ENCODE results near the gene RAI14. TPM values are rescaled to one million over a fixed set of nuclear protein-coding genes. Genes with fewer than 3 reads are reported as not detected.

RAI14 gene
- total RNA-seq, 1 donor from 2014 or later, result 30.7 TPM

GRCh38 chr5:34818717-34819116, 162.6 kb downstream of the RAI14 start:
- Histone ChIP-seq H3K36me3 (peaks cover 0 to 17% of the 10 kb centered on the region in 2 donors), H3K4me1 (no peaks in the 10 kb centered on the region), H3K27ac (no peak overlapping the region), H3K9me3 (no peaks in the 10 kb centered on the region), H3K4me3 (no peak overlapping the region), H3K27me3 (no peaks in the 10 kb centered on the region)
- intact Hi-C loops (cut with DNase I), result no loop called here
- no peak for TF ChIP-seq POLR2AphosphoS5 (IDR thresholded peaks at IDR 0.05; ENCODE audit: insufficient read depth in 1 of 2, low read depth in 1 of 2)
- TF ChIP-seq CTCF (IDR thresholded peaks at IDR 0.05), result no peak
- TF ChIP-seq POLR2A (IDR thresholded peaks at IDR 0.05), result no peak
- no peak for DNase-seq (ENCODE audit: extremely low spot score in 2 of 2)

- H3K36me3 ChIP-seq, result peaks cover 0 to 19% of the 10 kb centered on the region in 2 donors
- no peaks in the 10 kb centered on the region for H3K9me3 ChIP-seq
- H3K4me1 ChIP-seq, result no peaks in the 10 kb centered on the region
- intact Hi-C loops (cut with DNase I), result no loop called here
- H3K27me3 ChIP-seq, result no peaks in the 10 kb centered on the region
- no peak overlapping the region for H3K27ac ChIP-seq
- H3K4me3 ChIP-seq, result no peak overlapping the region
- DNase-seq (ENCODE audit: extremely low spot score in 2 of 2), result no peak
- TF ChIP-seq CTCF (IDR thresholded peaks at IDR 0.05) (no peak), POLR2AphosphoS5 (IDR thresholded peaks at IDR 0.05; ENCODE audit: insufficient read depth in 1 of 2, low read depth in 1 of 2) (no peak), POLR2A (IDR thresholded peaks at IDR 0.05) (no peak)
These were observed 164.5 kb downstream of the RAI14 start for GRCh38 chr5:34820593-34820992.

- intact Hi-C loops (cut with DNase I), result no loop called here
- Histone ChIP-seq H3K4me1 (no peaks in the 10 kb centered on the region), H3K4me3 (no peak overlapping the region), H3K27me3 (no peaks in the 10 kb centered on the region), H3K27ac (no peak overlapping the region), H3K36me3 (peaks cover 0 to 33% of the 10 kb centered on the region in 2 donors), H3K9me3 (no peaks in the 10 kb centered on the region)
- TF ChIP-seq POLR2AphosphoS5 (IDR thresholded peaks at IDR 0.05; ENCODE audit: insufficient read depth in 1 of 2, low read depth in 1 of 2), result no peak
- no peak for TF ChIP-seq CTCF (IDR thresholded peaks at IDR 0.05)
- TF ChIP-seq POLR2A (IDR thresholded peaks at IDR 0.05), result no peak
- DNase-seq (ENCODE audit: extremely low spot score in 2 of 2), result no peak
These were observed 167.0 kb downstream of the RAI14 start for GRCh38 chr5:34822956-34823715.

GRCh38 chr5:34826347-34826746, 170.2 kb downstream of the RAI14 start:
- Histone ChIP-seq H3K4me1 (no peaks in the 10 kb centered on the region), H3K27me3 (no peaks in the 10 kb centered on the region), H3K4me3 (no peak overlapping the region), H3K9me3 (no peaks in the 10 kb centered on the region), H3K36me3 (peaks cover 0 to 44% of the 10 kb centered on the region in 2 donors), H3K27ac (no peak overlapping the region)
- intact Hi-C loops (cut with DNase I), result no loop called here
- DNase-seq (ENCODE audit: extremely low spot score in 2 of 2), result no peak
- TF ChIP-seq POLR2AphosphoS5 (IDR thresholded peaks at IDR 0.05; ENCODE audit: insufficient read depth in 1 of 2, low read depth in 1 of 2) (no peak), CTCF (IDR thresholded peaks at IDR 0.05) (no peak), POLR2A (IDR thresholded peaks at IDR 0.05) (no peak)

Data from vagina (tissue), 2 donors.